GM15510 (cell line): ENCODE data around the gene MYADML2.
A peak's percentile ranks its signal among the peaks of the same experiment; 100 is the strongest.

Experiments
- POLR2A ChIP-seq: IDR thresholded peaks from 3 replicates; pipeline ENCODE4 v1.6.1; 2011; ENCODE audit warnings: borderline replicate concordance; ENCODE audit not compliant: insufficient read length; ENCODE audit errors: extremely low read depth

Gene MYADML2

GRCh38 chr17:81918832-81919545 lies 28.0 kb downstream of the MYADML2 start:
- TF ChIP-seq POLR2A = no peak

DNA sequence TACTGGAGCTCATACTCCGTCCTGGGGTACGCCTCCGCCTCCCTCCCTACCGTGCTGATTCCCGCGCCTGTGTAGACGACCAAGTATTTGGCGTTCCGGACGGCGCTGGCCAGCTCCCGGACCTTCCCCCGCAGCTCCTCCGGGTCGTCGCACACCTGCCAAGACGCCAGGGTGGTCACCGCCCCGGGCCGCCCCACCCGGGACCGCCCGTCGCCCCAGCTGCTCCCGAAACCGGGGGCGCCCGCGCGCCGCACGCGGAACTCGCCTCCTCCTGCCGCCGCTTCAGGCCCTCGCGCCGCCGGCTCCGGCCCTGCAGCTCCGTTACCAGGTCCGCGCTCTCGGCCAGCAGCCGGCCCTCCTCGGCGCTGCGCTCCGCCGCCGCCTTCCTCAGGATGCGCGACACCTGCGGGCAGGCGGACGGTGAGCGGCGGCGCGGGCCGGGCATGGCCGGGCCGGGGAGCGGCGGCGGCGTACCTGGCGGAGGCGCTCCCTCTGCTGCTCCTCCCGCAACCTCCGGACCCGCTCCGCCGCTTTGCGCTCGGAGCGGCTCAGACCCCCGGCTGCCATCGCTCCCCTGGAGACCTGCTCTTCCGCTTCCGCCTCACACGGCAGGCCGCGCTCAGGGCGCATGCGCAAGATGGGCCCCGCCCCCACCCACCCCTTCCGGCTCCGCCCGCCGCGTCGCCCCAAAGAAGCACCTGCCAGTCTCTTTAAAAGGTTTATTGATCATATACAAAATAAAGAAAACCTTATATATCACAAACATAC lies 29.3 kb downstream of the MYADML2 start, which contains the start of gene SIRT7:
TSS of gene SIRT7 (minus strand) at position 612 of the 768 bp plus-strand sequence. CDS start at position 567, 45 bp downstream.
- TF ChIP-seq POLR2A = peak; percentile 94

DNA sequence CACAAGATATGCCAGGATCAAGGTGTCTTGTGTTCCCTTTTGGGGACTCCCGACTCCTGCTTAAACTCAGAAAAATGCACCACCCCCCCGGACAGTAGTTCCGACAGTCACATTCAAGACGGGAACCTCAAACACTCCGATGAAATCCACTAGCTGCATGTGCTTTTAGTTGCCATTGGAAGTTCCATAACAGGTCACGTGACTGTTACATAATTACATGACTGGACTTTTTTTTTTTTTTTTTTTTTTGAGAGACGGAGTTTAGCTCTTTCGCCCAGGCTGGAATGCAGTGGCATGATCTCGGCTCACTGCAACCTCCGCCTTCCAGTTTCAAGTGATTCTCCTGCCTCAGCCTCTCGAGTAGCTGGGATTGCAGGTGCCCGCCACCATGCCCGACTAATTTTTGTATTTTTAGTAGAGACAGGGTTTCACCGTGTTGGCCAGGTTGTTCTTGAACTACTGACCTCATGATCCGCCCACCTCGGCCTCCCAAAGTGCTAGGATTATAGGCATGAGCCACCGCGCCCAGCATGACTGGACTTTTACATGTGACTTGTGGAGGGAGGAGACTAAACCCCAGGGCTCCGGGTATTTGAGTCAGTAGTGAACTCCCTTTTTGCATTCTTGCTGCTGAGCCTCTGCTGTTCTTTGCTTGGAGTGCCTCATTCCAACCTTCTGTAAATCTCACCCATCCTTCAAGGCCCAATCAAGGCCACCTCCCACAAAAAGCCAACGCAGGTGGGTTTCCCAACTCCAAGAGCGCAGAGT lies 30.6 kb downstream of the MYADML2 start:
- TF ChIP-seq POLR2A = no peak

- TF ChIP-seq POLR2A = no peak
Measured at GRCh38 chr17:81915331-81915730, 31.7 kb downstream of the MYADML2 start.

DNA sequence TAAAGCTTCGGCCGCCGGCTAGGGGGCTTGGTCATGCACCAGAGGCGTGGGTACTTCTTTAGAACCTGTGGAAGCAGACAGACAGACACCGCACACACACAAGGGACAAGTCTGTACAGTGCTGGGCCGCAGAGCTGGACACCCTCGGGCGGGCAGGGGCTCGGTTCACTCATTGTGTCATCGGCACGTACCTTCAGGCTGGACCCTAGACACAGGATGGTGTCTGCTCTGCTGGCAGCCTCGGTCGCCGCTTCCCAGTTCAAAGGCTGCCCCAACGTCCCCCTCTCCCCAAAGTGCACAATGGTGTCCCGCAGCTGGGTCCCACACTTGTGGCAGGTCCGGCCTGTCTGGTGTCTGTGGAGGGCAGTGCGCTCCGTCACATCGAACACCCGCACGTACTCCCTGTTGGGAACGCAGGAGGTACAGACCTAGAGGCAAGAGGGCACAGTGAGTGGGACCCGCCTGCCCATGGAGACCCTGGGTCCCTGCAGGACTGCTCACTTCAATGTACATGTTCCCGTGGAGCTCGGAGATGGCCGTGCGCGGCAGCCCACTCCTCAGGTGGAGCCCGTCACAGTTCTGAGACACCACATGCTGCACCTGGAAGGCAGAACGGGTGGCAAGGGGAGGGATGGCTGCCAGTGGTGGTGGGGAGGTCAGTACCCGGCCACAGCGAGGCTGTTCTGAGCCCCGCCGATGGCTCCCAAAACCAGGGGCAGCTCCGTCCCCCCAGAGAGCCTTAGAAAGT lies 32.8 kb downstream of the MYADML2 start:
- TF ChIP-seq POLR2A = no peak

- TF ChIP-seq POLR2A = no peak
Measured at GRCh38 chr17:81913394-81914102, 33.5 kb downstream of the MYADML2 start.

DNA sequence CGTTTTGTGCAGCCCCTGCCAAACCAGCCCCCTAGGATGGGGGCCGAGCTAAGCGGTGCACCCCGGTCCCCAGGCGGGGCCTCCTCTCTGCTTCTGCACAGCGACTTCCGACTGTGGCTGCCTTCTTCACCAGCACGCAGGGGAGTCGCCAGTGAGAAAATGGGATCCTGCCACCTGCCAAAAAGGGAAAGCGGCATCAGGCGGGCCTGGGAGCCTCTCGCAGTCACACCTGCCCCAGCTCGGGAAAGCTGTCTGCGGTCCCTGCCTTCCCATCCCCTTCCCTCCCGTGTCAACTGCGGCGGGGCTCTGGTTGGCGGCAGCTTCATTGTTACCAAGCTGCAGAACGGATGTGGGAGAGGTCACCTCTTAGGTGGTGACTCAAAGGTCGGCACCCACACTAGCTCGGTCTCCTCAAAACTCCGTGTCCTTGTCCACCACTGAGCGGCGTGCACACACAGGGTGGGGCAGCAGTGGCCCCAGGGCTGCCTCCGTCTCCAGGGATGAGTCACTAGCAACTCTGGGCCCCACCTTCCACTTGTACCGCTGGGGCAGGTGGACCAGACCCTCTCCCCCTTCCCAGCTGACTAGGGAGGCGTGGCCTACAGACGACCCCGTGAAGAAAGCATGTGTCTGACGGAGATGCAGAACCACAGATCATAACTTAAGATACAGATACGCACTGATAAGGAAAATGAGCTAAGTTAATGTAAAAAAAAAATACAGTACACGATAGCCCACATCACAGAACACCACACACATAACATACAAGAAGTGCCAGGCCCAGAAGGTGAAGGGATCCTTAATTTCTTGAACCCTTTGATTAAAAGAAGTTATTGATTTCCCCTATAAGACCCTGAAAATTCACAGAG lies 34.4 kb downstream of the MYADML2 start:
- TF ChIP-seq POLR2A = no peak

- TF ChIP-seq POLR2A = no peak
Measured at GRCh38 chr17:81911969-81912368, 35.1 kb downstream of the MYADML2 start.

GRCh38 chr17:81911277-81911961 lies 35.6 kb downstream of the MYADML2 start, which contains the start of gene PCYT2:
PCYT2 (minus strand) TSS chr17:81911399; CDS start chr17:81911355, 44 bp downstream.
- TF ChIP-seq POLR2A = peak; percentile 59

- TF ChIP-seq POLR2A = no peak
Measured at GRCh38 chr17:81910840-81911276, 36.2 kb downstream of the MYADML2 start.

DNA sequence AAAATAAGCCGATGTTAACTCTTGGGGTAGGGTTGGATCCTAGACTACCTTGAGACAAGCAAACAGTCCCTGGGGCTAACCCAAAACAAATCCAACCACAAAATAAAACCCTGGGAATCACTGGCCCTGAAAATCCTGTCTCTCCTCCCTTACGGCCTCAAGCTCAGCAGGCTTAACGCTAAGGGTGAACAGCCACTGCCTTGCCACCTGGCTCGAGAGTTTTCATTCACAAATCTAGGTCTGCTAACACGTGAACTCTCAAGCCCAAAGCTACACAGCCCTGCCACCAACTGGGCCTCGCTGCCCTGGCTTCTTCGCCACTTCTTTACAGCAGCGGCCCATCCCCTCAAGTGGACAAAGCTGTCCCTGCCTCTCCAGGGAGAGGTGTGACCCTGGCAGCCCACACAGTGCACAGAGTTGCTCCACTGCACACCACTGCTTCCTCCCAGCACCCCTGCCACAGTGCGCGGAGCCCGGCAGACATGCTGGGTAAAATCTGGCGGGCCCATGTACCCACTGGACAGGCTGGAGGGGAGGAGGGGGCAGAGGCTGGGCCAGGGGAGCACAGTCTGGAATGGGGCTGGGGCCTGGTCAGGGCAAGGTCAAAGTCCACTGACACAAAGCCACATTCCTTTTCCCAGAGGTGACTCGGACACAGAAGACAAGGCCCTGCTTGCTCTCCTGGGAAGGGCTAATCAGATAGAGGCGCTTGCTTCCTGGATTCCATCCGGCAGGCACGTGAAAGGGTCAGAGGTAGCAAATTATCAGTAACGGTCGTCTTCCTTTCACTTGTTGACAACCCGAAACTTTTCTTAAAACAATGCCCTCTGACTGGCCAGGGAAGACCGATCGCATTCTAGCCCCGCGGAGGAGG lies 36.8 kb downstream of the MYADML2 start:
- TF ChIP-seq POLR2A = no peak
